ENCODE measurements around the gene ACTN4.

Gene ACTN4

GRCh38 chr19:38727868-38728660 is 80.6 kb downstream of the ACTN4 start:
- no peak for DNase-seq

- DNase-seq = no peak
Measured at GRCh38 chr19:38728752-38729541, 81.5 kb downstream of the ACTN4 start.

- DNase-seq = no peak
Measured at GRCh38 chr19:38729653-38730469, 82.4 kb downstream of the ACTN4 start.

- no peak for DNase-seq
Measured at GRCh38 chr19:38730470-38730730, 83.0 kb downstream of the ACTN4 start.

DNA sequence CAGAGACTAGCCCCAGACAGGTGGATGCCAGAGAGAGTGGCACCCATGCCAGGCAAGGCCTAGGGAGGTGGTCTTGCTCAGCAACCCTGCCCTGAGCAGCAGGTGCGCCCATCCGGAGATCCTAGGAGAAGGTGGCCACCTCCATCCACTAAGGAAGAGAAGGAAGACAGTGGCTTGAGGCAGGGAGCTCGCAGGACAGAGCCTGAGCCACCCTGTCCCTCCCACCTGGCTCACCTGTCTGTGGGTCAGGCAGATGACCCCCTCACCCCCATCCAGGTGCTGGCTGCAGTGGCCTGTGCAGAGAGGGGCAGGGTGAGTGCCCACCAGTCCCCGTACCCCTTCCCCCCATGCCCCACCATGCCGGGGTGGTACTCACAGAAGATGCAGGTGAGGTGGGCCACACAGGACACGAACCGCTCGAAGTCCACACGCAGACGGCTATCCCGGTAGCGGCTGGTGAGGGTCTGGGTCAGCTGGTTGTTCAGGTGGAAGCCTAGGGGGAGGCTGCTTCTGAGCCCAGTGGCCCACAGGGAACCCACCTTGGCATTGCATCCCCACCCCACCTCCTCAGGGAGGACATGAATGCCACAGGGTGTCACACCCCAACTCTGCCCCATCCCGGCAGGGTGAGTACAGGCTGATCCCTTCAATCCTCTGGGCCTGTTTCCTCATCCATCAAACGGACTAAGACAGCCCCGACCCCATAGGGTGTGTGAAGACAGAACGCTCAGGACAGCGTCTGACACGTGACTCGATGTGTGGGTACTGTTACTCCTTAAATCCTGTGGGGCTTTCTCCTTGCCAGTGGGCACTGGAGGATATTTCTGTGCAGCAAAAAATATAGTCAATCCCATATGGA is 83.5 kb downstream of the ACTN4 start:
- no peak for DNase-seq

DNA sequence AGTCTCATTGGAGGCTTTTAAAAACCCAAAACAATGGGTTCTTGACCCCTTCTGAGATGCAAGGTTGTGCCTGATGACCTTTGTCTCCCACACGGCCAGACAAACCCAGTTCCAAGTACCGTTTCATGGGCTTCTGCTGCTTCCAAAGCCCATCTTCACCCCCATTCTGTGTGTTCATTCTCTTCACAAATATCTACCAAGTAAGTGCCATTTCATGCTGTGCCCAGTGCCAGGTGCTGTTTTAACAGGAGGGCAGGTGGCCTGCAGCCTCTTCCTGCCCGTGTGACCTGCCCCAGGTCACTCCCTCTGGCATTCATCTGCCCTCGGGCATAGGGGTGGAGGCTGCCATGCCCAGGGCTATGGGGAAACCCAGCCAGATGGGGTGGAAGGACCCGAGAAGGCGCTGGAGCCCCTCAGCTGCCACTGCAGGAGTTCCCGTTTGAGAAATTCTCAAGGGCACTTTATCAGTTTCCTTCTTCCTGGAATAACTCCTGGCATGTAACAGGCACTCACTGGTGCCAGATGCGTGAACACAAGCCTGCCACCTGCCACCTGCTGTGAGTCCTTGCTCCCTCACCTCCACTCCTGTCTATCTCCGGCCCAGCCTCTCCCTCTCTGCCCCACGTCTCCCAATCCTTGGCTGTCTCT is 84.3 kb downstream of the ACTN4 start:
- DNase-seq = no peak

DNA sequence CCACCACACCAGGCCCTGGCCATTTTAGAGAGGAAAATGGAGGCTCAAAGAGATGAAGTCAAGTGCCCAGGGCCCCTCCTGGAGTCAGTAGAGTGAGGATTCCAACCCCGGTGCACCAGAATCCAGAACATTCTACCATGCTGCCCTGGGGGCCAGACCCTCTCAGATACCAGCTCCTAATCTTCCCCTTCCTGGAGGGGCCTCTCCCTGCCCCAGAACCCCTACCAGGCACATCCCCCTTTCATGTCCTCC is 85.7 kb downstream of the ACTN4 start:
- no peak for DNase-seq

GRCh38 chr19:38733493-38734175 is 86.2 kb downstream of the ACTN4 start:
- DNase-seq = no peak

GRCh38 chr19:38734176-38734425 is 86.7 kb downstream of the ACTN4 start:
- DNase-seq = no peak

- DNase-seq = no peak
Measured at GRCh38 chr19:38734426-38735256, 87.2 kb downstream of the ACTN4 start.

GRCh38 chr19:38735257-38735686 is 87.8 kb downstream of the ACTN4 start:
- DNase-seq = no peak

GRCh38 chr19:38736036-38736412 is 88.6 kb downstream of the ACTN4 start:
- no peak for DNase-seq

GRCh38 chr19:38736413-38737280 is 89.2 kb downstream of the ACTN4 start:
- no peak for DNase-seq

- no peak for DNase-seq
Measured at GRCh38 chr19:38737281-38737865, 89.9 kb downstream of the ACTN4 start.

DNA sequence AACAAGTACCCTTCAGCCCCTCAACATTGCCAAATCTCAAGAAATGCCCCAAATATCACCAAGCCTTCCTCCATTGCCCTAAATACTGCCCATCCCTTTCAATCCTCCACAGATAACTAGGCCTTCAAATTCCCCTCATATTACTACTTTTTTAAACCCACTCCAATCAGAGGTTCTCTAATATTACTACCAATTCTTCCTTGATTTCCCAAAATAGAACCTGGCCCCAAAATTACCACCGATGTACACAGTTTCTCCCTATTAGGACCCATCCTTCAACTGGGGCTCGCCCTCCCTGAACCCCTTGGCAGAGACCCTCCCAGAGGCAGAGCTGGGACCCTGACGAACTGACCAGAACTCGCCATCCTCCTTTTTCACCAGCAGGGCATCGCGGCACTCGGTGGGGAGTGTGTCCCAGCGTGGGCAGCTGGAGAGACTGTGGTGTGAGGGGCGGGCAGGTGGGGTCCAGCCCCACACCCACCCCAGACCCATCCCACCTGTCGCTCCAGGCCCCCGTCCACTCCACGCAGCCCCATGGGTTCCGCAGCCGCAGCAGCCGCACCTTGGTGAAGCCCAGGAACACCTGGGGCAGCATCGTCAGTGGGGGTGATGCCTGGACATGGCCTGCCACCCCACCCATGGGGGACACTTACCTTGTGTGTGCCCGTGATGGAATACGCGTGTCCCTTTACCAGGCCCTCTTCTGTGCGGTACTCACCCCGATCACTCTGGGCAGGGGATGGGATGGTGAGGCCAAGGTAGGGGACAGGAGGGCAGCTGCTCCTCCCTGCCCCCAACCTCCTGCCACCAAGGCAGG is 90.7 kb downstream of the ACTN4 start:
- no peak for DNase-seq

DNA sequence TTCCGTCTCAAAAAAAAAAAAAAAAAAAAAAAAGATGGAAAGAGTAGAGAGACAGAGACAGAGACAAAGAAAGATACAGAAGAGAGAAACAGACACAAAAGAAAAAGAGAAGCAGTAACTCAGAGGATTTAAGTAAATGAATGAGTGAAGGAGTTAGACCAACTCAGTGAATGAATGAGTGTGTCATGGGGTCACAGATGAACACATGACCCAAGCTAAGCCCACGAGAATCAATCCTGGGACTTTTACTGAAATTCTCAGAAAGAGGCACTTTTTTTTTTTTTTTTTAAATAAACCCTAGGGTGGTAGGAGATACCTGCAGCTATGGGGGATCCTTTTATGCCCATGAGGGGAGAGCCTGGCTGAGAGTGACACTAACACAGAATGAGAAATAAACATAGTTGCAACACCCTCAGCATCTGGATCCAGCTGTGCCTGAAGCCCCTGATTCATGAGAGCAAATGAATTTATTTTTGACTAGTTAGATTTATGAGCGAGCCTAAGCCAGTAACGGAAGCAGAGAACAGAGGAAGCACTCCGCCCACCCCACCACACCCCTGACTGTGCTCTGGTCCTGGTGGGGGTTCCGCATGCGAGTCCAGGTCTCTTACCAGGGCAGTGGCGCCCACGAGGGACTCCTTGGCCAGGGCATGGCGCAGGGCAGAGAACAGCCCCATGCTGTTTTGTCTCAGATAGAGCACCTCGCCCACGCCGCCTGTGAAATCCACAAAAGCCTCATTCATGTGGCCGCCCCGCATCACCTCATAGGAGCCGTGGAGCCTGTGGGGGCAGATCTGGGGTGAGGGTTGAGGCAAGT is 92.2 kb downstream of the ACTN4 start:
- no peak for DNase-seq

DNA sequence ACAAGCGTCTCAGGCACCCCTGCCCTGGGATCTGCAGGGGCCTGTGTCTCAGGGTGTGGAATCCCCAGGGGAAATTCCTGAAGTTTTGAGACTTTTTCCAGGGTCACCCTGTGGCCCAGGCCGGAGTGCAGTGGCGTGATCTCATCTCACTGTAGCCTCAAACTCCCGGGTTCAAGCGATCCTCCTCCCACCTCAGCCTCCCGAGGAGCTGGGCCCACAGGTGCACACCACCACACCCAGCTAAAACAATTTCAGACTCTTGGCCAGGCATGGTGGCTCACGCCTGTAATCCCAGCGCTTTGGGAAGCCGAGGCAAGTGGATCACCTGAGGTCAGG is 92.8 kb downstream of the ACTN4 start:
- DNase-seq = no peak

DNA sequence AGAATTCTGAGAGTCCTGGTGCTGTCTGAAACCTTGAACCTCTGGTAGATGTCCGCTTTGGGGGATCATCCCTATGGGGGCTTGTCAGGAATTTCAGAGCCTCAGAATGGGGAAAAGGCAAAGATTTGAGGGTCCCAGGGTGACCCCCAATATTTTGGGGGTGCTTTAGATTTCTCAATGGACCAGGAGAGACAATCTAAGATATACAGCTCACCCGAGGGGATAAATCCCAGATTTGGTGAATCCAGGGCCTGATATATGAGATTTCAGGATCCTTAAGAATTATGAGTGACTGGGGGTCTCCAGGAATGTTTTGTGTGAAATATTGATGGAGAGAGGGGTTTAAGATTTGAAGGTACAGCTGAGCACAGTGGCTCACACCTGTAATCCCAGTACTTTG is 93.5 kb downstream of the ACTN4 start:
- no peak for DNase-seq

Data from NCI-H1436 treated with DMSO at 0.1 percent for 48 hours (cell line).